SK-N-SH (cell line): Measurements from ENCODE around the gene EPB41L4A. TPM values are rescaled to one million over a fixed set of nuclear protein-coding genes. Genes with fewer than 3 reads are reported as not detected.

Experiments used
- CTCF ChIA-PET: fragments of 300-600, 350-600 bp; formaldehyde crosslinking; extraction: SDS; loops from one replicate; lab custom pipeline; 2021; lab: Yijun Ruan, JAX
- POLR2A ChIA-PET: fragments of 350-600 bp; sonication (Branson Sonifier 250); formaldehyde crosslinking; extraction: SDS; loops from one replicate; lab custom pipeline; 2020; ENCODE audit warnings: antibody characterized with exemption, inconsistent platforms; lab: Yijun Ruan, JAX
- DNase-seq: peaks from one replicate; pipeline ENCODE4 v3.0.0; 2012
- H2AFZ ChIP-seq: fragments of 200-600 bp; sonication (generic); 2 replicates; pipeline ENCODE4 v1.8.1; 2016; ENCODE audit warnings: antibody characterized with exemption, mild to moderate bottlenecking, low read depth
- H3F3A ChIP-seq: fragments of 200-600 bp; sonication (generic); replicated peaks from 2 replicates; pipeline ENCODE3; 2016; ENCODE audit warnings: antibody characterized with exemption, mild to moderate bottlenecking; ENCODE audit not compliant: insufficient read depth
- H3K27ac ChIP-seq, 2 experiments: fragments of 200-500 bp in 1 of 2; fragments of 200-600 bp in 1 of 2; sonication (Bioruptor generic) in 1 of 2; sonication (generic), shearing (Covaris generic) in 1 of 2; 2 replicates each; pipeline versions ENCODE4 v1.5.1 to v1.6.1; 2014 to 2016; ENCODE audit warnings: low read depth in 2 of 2, inconsistent platforms in 1 of 2, low read length in 1 of 2, mild to moderate bottlenecking in 1 of 2, mixed read lengths in 1 of 2
- H3K27me3 ChIP-seq: fragments of 200-600 bp; sonication (generic), shearing (Covaris generic); 2 replicates; pipeline ENCODE4 v1.6.1; 2016; ENCODE audit warnings: mixed run types; ENCODE audit not compliant: insufficient read depth
- H3K36me3 ChIP-seq, 2 experiments: fragments of 200-500 bp in 1 of 2; fragments of 200-600 bp in 1 of 2; sonication (Bioruptor generic) in 1 of 2; sonication (generic) in 1 of 2; replicated peaks in 1 of 2; 2 replicates each; pipeline versions ENCODE3 to v1.5.1; 2014 to 2016; ENCODE audit warnings: low read length in 1 of 2, mild to moderate bottlenecking in 1 of 2; ENCODE audit not compliant: insufficient read depth in 2 of 2, control insufficient read depth in 1 of 2
- H3K4me1 ChIP-seq, 2 experiments: fragments of 200-500 bp in 1 of 2; fragments of 200-600 bp in 1 of 2; sonication (Bioruptor generic) in 1 of 2; sonication (generic), shearing (Covaris generic) in 1 of 2; 2 replicates each; pipeline versions ENCODE4 v1.5.1 to v1.6.1; 2014 to 2016; ENCODE audit warnings: low read depth in 1 of 2, low read length in 1 of 2, mixed run types in 1 of 2; ENCODE audit not compliant: insufficient read depth in 2 of 2, control insufficient read depth in 1 of 2
- H3K4me2 ChIP-seq: fragments of 200-600 bp; sonication (generic), shearing (Covaris generic); 2 replicates; pipeline ENCODE4 v1.6.1; 2017; ENCODE audit warnings: mixed run types
- H3K4me3 ChIP-seq, 2 experiments: fragments of 200-500 bp in 1 of 2; fragments of 200-600 bp in 1 of 2; sonication (Bioruptor generic) in 1 of 2; sonication (generic), shearing (Covaris generic) in 1 of 2; 2 replicates each; pipeline versions ENCODE4 v1.5.1 to v1.8.1; 2014 to 2016; ENCODE audit warnings: low read depth in 2 of 2, inconsistent platforms in 1 of 2, low read length in 1 of 2, mild to moderate bottlenecking in 1 of 2, mixed read lengths in 1 of 2, moderate library complexity in 1 of 2
- H3K79me2 ChIP-seq: fragments of 200-600 bp; sonication (generic); 2 replicates; pipeline ENCODE4 v1.8.1; 2017; ENCODE audit warnings: mild to moderate bottlenecking; ENCODE audit not compliant: insufficient read depth
- H3K9ac ChIP-seq: fragments of 200-600 bp; sonication (generic); 2 replicates; pipeline ENCODE4 v1.6.1; 2017; ENCODE audit warnings: mixed run types
- H3K9me2 ChIP-seq: fragments of 200-600 bp; sonication (generic); 2 replicates; pipeline ENCODE4 v1.6.1; 2017; ENCODE audit warnings: mixed run types
- H3K9me3 ChIP-seq: fragments of 200-600 bp; sonication (generic); 2 replicates; pipeline ENCODE4 v1.6.1; 2017; ENCODE audit warnings: mixed run types, mild to moderate bottlenecking, moderate library complexity
- H4K20me1 ChIP-seq: fragments of 200-600 bp; sonication (generic); 2 replicates; pipeline ENCODE4 v1.6.1; 2017; ENCODE audit warnings: mild to moderate bottlenecking, mixed run types; ENCODE audit not compliant: insufficient read depth
- CHD2 ChIP-seq: fragments of 150-350 bp; IDR thresholded peaks from 2 replicates; pipeline ENCODE4 v1.6.1; 2018; ENCODE audit warnings: low read length; ENCODE audit not compliant: partially characterized antibody
- EZH2phosphoT487 ChIP-seq: fragments of 200-600 bp; sonication (generic); IDR thresholded peaks from 2 replicates; pipeline ENCODE4 v1.6.1; 2017; ENCODE audit warnings: low read depth, mixed run types, mild to moderate bottlenecking, antibody characterized with exemption, moderate library complexity, borderline replicate concordance
- FOSL2 ChIP-seq: IDR thresholded peaks from 2 replicates; pipeline ENCODE4 v1.4.0; 2012; ENCODE audit warnings: low read depth, mild to moderate bottlenecking, moderate library complexity, borderline replicate concordance
- FOXJ3 ChIP-seq: sonication (generic); formaldehyde crosslinking; IDR thresholded peaks from 2 replicates; pipeline ENCODE4 v1.5.1; 2020; ENCODE audit warnings: mild to moderate bottlenecking, missing genetic modification reagents
- FOXM1 ChIP-seq: IDR thresholded peaks from 2 replicates; pipeline ENCODE4 v1.4.0; 2012; ENCODE audit warnings: low read depth, mild to moderate bottlenecking
- JUND ChIP-seq: IDR thresholded peaks from 2 replicates; pipeline ENCODE4 v1.4.0; 2012
- MAX ChIP-seq: IDR thresholded peaks from 2 replicates; pipeline ENCODE4 v1.4.0; 2012; ENCODE audit warnings: low read depth
- MEF2A ChIP-seq: IDR thresholded peaks from 2 replicates; pipeline ENCODE4 v1.4.0; 2012; ENCODE audit warnings: low read depth, borderline replicate concordance
- NFIC ChIP-seq: IDR thresholded peaks from 2 replicates; pipeline ENCODE4 v1.4.0; 2012; ENCODE audit warnings: borderline replicate concordance
- PBX3 ChIP-seq: IDR thresholded peaks from 2 replicates; pipeline ENCODE4; 2012
- RCOR1 ChIP-seq: fragments of 150-350 bp; IDR thresholded peaks from 2 replicates; pipeline ENCODE4 v1.6.1; 2017; ENCODE audit warnings: antibody characterized with exemption, low read length
- RFX5 ChIP-seq: IDR thresholded peaks from 2 replicates; pipeline ENCODE4 v1.6.1; 2012; ENCODE audit warnings: mild to moderate bottlenecking, improper control_type of control experiment, low read length
- RXRA ChIP-seq: IDR thresholded peaks from 2 replicates; pipeline ENCODE4 v1.4.0; 2012; ENCODE audit warnings: low read depth, mild to moderate bottlenecking, borderline replicate concordance
- SMC3 ChIP-seq: IDR thresholded peaks from 2 replicates; pipeline ENCODE4 v1.6.1; 2012; ENCODE audit warnings: low read depth, low read length, improper control_type of control experiment
- TEAD4 ChIP-seq: IDR thresholded peaks from 2 replicates; pipeline ENCODE4 v1.4.0; 2012; ENCODE audit warnings: mild to moderate bottlenecking, borderline replicate concordance; ENCODE audit not compliant: insufficient read depth
- WGBS: methylation state at CpG from one replicate; pipeline ENCODE4 v1.1.6; 2017; ENCODE audit warnings: low lambda C conversion rate; 5-methylcytosine and 5-hydroxymethylcytosine counted together
- polyA plus RNA-seq, 3 experiments: library from polyadenylated mRNA; depleted of rRNA; stranded (reverse); fragments of >200 nt; gene quantifications; 2 replicates each; pipeline ENCODE4 v1.2.3, GENCODE V29; 2012
- TF ChIP-seq, protein P1 (sequence below): IDR thresholded peaks from 2 replicates; pipeline ENCODE4 v1.4.0; 2012; ENCODE audit warnings: low read depth, borderline replicate concordance
- TF ChIP-seq, protein P2 (sequence below): IDR thresholded peaks from 2 replicates; pipeline ENCODE4 v1.6.1; 2012; ENCODE audit warnings: mild to moderate bottlenecking, low read depth, low read length, moderate library complexity
- TF ChIP-seq, protein P3 (sequence below): fragments of 200-600 bp; sonication (generic); IDR thresholded peaks from 2 replicates; pipeline ENCODE4 v1.6.1; 2017; ENCODE audit warnings: antibody characterized with exemption, mild to moderate bottlenecking, moderate library complexity

The EPB41L4A gene
- polyA plus RNA-seq, 1 of the 3 experiments (the other 2 are of a cell fraction) = 0.07 TPM

GRCh38 chr5:112254303-112254702 lies 164.8 kb downstream of the EPB41L4A start (continued):
- TF ChIP-seq NFIC (no peak), RFX5 (no peak), EZH2phosphoT487 (no peak), SMC3 (no peak), MAX (no peak), JUND (no peak)

- Histone ChIP-seq H3K4me1 (no peaks in the 10 kb centered on the region; a peak in 2 of 4 replicates), H3K9me3 (no peaks in the 10 kb centered on the region), H3K9me2 (no peaks in the 10 kb centered on the region), H2AFZ (no peak overlapping the region), H3K4me3 (no peak overlapping the region), H3K4me2 (no peak overlapping the region), H3K27me3 (no peaks in the 10 kb centered on the region), H3F3A (no peaks in the 10 kb centered on the region), H3K9ac (no peak overlapping the region), H3K79me2 (no peaks in the 10 kb centered on the region), H4K20me1 (no peaks in the 10 kb centered on the region), H3K36me3 (no peaks in the 10 kb centered on the region), H3K27ac (no peak overlapping the region)
- ChIA-PET POLR2A (no interaction called here), CTCF (no interaction called here)
- no peak for DNase-seq
- 58% methylated on average over 9 of the region's 9 CpGs for WGBS
- no peak for TF ChIP-seq CHD2
- no peak for TF ChIP-seq PBX3
- no peak for TF ChIP-seq MEF2A
- TF ChIP-seq FOXJ3 = no peak
- TF ChIP-seq RCOR1 = no peak
- no peak for TF ChIP-seq FOXM1
Observed at GRCh38 chr5:112253478-112254250, 165.4 kb downstream of the EPB41L4A start.

- Histone ChIP-seq H3K4me1 (no peaks in the 10 kb centered on the region), H3K9me2 (no peaks in the 10 kb centered on the region), H3K36me3 (no peaks in the 10 kb centered on the region), H3K9ac (no peak overlapping the region), H3K79me2 (no peaks in the 10 kb centered on the region), H2AFZ (no peak overlapping the region), H3K9me3 (no peaks in the 10 kb centered on the region), H3K27ac (no peak overlapping the region), H3K27me3 (no peaks in the 10 kb centered on the region), H3F3A (no peaks in the 10 kb centered on the region), H3K4me3 (no peak overlapping the region), H4K20me1 (no peaks in the 10 kb centered on the region), H3K4me2 (no peak overlapping the region)
- WGBS = 42% methylated on average over 2 of the region's 2 CpGs
- DNase-seq = no peak
- TF ChIP-seq, protein P1, sequence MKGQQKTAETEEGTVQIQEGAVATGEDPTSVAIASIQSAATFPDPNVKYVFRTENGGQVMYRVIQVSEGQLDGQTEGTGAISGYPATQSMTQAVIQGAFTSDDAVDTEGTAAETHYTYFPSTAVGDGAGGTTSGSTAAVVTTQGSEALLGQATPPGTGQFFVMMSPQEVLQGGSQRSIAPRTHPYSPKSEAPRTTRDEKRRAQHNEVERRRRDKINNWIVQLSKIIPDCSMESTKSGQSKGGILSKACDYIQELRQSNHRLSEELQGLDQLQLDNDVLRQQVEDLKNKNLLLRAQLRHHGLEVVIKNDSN = no peak
- no peak for TF ChIP-seq RXRA
- TF ChIP-seq, protein P2, sequence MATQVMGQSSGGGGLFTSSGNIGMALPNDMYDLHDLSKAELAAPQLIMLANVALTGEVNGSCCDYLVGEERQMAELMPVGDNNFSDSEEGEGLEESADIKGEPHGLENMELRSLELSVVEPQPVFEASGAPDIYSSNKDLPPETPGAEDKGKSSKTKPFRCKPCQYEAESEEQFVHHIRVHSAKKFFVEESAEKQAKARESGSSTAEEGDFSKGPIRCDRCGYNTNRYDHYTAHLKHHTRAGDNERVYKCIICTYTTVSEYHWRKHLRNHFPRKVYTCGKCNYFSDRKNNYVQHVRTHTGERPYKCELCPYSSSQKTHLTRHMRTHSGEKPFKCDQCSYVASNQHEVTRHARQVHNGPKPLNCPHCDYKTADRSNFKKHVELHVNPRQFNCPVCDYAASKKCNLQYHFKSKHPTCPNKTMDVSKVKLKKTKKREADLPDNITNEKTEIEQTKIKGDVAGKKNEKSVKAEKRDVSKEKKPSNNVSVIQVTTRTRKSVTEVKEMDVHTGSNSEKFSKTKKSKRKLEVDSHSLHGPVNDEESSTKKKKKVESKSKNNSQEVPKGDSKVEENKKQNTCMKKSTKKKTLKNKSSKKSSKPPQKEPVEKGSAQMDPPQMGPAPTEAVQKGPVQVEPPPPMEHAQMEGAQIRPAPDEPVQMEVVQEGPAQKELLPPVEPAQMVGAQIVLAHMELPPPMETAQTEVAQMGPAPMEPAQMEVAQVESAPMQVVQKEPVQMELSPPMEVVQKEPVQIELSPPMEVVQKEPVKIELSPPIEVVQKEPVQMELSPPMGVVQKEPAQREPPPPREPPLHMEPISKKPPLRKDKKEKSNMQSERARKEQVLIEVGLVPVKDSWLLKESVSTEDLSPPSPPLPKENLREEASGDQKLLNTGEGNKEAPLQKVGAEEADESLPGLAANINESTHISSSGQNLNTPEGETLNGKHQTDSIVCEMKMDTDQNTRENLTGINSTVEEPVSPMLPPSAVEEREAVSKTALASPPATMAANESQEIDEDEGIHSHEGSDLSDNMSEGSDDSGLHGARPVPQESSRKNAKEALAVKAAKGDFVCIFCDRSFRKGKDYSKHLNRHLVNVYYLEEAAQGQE = no peak
- TF ChIP-seq, protein P3, sequence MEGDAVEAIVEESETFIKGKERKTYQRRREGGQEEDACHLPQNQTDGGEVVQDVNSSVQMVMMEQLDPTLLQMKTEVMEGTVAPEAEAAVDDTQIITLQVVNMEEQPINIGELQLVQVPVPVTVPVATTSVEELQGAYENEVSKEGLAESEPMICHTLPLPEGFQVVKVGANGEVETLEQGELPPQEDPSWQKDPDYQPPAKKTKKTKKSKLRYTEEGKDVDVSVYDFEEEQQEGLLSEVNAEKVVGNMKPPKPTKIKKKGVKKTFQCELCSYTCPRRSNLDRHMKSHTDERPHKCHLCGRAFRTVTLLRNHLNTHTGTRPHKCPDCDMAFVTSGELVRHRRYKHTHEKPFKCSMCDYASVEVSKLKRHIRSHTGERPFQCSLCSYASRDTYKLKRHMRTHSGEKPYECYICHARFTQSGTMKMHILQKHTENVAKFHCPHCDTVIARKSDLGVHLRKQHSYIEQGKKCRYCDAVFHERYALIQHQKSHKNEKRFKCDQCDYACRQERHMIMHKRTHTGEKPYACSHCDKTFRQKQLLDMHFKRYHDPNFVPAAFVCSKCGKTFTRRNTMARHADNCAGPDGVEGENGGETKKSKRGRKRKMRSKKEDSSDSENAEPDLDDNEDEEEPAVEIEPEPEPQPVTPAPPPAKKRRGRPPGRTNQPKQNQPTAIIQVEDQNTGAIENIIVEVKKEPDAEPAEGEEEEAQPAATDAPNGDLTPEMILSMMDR = no peak
- TF ChIP-seq TEAD4 = no peak
- no peak for TF ChIP-seq FOSL2
- CTCF ChIA-PET = interaction anchor here (1.1 to 3.7 kb wide), 3 partner anchors 33 to 170 kb away, joined by 3 to 13 read pairs (median 4); no protein-coding TSS in a partner anchor
- POLR2A ChIA-PET = no interaction called here
Observed at GRCh38 chr5:112250551-112250950, 168.5 kb downstream of the EPB41L4A start.
